HG02885 (cell line): ENCODE results near the gene SOAT1.

Experiments used
- ATAC-seq: cut with Tn5 transposase; IDR thresholded peaks from one replicate; pipeline ENCODE4 v1.9.1; 2021; ENCODE audit warnings: mild to moderate bottlenecking; ENCODE audit not compliant: unreplicated experiment, poor library complexity

SOAT1 gene

DNA sequence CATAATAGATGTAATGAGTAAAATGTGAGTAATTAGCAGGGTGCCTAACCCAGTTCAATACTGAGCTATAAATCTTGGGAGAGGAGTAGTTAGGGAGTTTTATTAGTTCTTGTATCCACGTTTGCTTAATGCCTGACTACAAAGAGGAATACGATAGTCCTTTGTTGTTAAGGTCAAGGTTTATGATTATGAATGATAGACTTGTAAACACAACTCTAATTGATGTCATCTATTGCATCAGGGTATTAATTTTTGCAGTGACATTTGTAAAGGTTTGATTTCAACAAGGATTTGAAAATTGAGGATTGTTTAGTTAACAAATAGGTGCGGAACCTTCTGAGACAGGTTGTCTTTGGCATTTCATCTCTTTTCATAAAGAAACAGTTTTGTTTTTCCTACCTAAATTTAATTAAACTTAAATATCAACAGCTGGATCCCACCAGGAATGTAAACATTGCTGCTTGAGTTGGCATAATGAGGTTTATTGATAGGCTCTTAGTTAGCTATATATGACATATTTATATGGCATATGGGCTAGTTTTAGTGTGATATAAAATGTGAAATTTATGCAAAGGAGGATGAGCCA lies 9.7 kb downstream of the SOAT1 start:
- ATAC-seq, result no peak

DNA sequence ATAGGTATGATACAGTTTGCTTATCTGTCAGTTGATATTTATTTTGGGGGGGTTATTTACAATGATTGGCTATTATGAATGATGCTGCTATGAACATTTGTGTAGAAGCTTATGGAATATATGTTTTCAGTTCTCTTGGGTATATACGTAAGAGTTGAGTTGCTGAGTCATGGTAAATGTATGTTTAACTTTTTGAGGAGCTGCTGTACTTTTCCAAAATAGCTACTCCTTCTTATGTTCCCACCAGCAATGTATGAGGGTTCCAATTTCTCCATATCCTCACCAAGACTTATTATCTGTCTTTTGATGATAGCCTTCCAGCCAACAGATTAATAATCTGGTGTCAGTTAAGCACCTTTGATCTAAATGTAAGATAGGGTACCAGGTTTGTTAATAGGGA lies 11.9 kb downstream of the SOAT1 start:
- no peak for ATAC-seq

DNA sequence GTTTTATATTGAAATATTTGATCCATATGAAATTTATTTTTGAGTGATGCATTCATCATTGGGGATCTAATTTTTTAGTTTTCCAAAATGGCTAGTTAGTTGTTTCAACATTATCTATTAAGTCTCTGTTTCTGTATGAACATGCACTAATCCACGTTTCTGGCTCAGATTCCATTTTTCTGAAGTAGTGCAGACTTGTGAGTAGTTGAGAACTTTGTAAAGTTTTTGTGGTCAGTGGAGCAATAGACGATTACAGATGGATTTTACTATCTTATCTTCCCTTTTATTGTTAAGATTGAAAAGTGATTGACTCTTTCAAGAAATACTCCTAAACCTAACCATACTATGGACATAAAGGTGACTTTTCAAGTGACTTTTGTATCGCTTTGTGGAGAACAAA lies 16.7 kb downstream of the SOAT1 start:
- ATAC-seq, result no peak

DNA sequence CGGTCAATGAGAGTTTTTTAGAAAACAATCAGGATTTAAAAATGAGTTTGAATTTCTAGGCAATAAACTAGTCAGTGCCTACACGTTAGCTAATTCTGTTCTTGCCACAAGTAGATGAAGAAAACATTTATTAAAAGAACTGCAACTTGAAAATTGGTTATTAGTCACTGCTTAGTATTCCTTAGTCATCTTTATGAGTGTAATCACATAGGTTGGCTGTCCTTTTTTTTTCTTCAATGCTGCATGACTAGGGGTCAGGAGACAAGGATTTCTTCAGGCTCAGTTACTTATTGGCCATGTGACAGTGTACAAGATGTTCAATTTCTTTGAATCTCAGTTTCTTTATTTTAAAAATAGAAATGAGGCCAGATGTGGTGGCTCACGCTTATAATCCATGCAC lies 17.1 kb downstream of the SOAT1 start:
- no peak for ATAC-seq

DNA sequence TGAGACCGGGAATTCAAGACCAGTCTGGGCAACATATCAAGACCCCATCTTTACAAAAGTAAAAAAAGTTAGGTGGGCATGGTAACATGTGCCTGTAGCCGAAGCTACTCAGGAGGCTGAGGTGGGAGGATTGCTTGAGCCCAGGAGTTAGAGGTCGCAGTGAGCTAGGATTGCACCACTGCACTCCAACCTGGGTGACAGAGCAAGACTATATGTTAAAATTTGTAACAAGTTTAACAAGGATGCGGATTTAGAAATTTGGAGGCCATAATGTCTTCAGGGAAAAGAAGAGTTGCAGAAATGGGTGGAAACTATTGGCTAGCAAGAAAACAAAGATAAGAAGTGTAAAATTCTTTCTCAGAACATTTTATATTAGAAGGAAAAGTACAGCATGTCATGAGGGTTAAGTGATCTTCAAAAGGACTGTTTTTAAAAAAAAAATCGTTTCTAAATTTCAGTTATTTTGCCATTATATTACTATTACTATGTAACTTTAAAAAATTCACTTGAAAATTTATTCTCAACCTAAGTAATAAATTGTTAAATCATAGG lies 17.6 kb downstream of the SOAT1 start:
- no peak for ATAC-seq

DNA sequence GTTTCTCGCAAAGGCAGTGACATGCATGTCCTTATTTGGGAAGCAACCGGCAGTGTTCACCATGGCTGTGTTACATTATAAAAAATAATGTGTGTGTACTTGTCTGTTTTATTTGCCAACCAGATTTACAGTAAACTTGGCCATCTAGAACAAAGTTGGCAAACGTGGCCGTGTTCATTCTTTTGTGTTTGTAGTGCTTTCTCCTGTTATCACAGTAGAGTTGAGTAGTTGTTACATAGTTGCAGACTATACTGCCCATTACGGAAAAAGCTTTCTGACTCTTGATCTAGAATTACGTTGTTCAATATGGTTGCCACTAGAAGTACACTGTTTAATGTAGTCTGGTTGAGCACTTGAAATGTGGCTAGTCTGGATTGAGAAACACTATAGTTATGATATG lies 19.4 kb downstream of the SOAT1 start:
- no peak for ATAC-seq

DNA sequence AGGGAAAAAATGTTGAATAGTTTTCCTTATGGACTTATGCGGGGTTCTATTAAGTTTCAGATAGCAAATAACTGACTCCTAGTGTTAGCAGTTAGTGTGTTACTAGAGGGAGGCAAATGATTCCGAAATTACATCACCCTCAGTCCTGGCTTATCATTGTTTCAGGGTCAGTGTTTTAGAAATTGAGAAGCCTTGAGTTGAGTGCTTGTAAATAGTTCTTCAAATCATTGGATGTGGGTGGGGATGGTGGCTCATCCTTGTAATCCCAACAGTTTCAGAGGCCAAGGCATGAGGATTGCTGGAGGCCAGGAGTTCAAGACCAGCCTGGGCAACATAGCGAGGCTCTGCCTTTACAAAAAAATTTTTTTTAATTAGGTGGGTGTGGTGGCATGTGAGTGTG lies 21.3 kb downstream of the SOAT1 start:
- ATAC-seq, result no peak

DNA sequence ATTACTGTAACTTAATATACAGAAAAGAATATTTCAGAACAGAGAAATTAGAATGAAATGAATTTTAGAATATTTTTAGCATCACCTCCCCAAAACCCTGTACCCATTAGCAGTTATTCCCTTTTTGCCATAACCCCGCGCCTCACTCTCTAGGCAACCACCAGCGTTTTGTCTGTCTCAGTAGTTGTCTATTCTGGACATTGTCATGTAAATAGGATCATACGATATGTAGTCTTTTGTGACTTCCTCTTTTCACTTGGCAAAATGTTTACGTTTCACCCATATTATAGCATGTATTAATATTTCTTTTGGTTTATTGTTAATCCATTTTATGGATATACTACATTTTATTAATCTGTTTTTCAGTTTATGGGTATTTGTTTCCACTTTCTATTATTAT lies 24.9 kb downstream of the SOAT1 start:
- ATAC-seq, result no peak

DNA sequence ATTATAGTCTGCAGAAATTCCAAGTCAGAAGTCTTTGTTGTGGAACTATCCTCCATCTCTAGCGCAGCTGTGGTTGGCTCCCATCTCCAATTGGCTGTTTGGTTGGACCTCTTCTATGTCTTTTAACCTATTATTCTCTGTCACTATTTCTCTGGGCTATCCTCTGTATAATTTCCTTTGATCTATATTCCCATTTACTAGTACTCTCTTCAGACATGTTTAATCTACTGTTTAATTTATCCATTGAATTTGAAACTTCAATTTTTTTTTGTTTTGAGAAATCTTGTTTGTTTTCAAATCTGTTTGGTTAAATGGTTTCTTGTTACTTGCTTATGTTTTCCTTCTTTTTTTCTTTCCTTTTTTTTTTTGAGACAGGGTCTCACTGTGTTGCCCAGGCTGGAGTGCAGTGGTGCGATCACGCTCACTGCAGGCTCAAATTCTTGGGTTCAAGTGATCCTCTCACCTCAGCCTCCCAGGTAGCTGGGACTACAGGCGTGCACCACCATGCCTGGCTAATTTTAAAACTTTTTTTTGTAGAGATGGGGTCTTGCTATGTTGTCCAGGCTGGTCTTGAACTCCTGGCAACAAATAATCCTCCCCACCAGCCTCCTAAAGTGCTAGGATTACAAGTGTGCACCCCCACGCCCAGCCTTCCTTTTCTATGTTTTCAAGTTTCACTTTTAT lies 28.1 kb downstream of the SOAT1 start:
- no peak for ATAC-seq

DNA sequence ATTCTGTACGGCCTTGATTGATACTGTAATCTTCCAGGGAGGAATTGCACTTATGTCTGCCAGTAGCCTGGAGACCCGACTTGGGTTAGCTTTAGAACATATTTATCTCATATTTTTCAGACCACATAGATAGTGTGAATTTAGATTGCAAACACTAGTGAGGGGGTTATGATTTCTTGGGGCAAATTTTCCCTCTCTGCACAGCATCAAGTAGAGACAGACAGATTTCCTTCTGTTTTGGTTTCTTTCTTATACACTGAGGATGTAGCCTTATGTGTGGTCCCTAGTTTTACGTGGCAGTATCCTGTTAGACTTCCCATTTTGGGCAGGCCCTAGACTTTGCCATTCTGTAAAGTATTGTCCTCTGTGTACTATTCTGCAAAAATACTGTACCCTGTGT lies 29.0 kb downstream of the SOAT1 start:
- no peak for ATAC-seq

DNA sequence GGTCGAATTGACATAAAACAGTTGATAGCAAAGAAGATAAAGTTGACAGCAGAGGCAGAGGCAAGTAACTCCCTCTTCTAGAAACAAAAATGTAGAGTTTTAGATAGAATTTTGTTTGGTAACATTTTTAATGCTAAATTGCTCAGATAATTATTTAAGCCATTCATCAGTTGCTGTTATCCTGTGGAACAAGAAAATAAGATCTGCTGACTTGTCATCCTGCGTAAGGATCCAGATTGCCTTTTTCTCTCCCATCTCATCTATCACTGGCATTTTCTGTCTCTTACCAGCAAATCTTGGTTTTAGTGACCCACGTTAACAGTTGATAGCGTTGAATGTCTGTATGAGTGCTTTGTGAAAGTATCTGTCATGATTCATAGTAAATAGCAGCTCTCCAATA lies 29.8 kb downstream of the SOAT1 start:
- ATAC-seq, result no peak

DNA sequence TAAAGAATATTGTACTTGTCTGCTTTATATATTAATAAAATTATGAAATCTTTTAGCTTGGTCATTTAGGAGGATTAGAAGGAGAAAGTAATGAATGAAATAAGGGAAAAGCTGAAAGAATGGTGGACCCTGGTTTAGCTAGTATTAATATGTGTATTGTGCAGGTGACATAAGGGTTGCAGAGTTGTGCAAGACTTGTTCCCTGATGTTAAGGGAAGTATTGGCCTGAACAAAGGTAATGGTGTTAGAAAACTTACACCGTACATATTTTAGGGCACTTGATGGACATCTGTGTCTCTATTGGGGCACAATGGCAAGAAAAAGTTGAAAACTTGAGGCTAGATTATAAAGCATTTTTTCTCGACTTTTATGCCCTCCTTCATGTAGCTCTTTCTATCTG lies 32.2 kb downstream of the SOAT1 start:
- ATAC-seq, result no peak

DNA sequence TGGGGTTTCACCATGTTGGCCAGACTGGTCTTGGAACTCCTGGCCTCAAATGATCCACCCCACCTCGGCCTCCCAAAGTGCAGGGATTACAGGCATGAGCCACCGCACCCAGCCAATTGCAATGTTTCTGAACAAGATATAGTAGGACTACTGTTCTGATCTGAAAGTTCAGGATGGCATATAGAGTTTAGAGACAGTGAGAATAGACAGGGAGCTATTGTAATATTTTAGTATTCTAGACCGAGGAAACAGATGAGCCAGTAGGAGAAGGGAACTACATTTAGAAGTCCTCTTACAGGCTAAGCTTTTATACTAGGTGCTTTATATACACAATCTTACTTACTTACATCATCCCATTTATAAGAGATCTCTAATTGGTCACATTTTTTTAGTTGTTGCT lies 33.1 kb downstream of the SOAT1 start:
- no peak for ATAC-seq

DNA sequence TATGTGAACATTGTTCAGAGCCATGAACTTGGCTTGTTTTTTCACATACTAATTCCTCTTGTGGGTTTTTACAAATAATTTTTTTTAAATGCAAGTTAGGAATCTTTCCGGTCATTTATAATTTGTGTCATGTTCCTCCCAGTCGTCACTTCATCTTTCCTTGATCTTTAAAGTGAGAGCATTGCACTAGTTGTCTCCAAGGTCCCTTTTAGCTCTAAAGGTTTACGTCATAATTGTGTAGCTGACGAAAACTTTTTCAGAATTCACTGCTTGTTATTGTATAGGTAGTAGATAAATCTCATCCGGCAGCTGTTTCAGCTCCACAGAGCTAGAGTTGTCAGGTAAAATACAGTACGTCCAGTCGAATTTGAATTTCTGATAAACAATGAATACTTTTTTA lies 33.6 kb downstream of the SOAT1 start:
- ATAC-seq, result no peak

DNA sequence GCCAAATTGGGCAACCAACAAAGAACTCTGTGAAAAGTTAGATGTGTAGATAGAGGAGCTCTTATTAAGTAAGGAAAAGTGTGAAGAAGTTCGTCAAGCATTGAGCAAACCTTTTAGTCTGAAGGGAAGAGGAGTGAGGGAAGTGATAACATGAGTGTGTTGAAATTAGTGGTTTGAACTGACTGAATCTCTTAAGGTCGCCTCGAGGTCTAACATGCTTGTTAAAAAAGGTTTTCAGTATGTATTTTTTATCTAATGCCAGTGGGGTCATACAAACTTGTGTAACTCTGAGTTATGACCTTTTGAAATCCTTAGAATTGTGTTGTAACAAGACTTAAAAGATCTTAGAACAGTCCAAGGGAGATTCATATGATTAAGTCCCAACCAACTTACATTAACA lies 34.1 kb downstream of the SOAT1 start:
- no peak for ATAC-seq

DNA sequence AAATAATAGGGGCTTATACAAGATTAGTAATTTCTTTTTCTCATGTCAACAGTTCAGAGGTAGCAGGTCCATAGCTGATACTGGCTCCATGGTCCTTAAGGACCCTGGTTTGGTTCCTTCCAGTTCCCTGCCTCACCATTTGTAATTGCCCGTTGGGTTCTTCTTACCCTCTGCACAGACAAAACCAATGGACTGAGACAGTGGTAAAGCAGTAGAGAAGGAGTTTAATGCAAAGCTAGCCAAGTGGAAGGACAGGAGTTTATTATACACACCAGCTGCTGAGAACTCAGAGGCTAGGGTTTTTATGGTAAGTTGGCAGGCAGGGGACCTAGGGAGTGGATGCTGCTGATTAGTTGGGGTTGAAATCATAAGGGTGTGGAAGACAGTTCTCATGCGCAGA lies 36.3 kb downstream of the SOAT1 start:
- no peak for ATAC-seq

DNA sequence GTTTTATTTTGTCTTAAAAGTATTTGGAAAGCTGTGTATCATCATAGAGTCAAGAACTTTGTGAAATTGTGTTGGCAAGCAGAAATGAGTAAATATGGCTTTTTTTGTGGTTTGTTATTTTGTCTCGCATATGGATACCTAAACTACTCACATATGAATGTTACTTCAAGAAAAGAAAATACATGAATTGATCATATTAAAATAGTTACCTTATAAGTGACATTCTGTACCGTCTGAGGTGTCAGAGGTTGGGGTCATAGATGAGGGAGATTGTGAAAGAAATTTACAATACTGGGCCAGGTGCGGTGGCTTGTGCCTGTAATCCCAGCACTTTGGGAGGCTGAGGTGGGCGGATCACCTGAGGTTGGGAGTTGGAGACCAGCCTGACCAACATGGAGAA lies 40.8 kb downstream of the SOAT1 start:
- no peak for ATAC-seq

DNA sequence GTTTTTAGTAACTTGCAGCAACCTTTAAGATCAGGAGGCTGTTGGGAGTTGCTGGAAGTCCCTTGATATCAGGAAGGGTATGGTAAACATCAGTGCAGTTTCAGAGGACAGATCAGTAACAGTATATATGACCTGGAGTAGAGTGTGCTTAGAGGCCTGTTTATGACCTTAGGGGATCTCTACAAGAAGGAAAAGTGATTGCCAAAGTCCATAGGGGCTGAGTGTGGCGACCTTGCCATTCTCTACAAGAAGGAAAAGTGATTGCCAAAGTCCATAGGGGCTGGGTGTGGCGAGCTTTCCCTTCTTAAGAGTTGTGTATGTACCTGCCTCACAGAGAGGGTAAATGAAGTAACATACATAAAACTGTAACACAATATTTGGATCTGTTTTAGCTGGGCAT lies 43.7 kb downstream of the SOAT1 start:
- no peak for ATAC-seq

DNA sequence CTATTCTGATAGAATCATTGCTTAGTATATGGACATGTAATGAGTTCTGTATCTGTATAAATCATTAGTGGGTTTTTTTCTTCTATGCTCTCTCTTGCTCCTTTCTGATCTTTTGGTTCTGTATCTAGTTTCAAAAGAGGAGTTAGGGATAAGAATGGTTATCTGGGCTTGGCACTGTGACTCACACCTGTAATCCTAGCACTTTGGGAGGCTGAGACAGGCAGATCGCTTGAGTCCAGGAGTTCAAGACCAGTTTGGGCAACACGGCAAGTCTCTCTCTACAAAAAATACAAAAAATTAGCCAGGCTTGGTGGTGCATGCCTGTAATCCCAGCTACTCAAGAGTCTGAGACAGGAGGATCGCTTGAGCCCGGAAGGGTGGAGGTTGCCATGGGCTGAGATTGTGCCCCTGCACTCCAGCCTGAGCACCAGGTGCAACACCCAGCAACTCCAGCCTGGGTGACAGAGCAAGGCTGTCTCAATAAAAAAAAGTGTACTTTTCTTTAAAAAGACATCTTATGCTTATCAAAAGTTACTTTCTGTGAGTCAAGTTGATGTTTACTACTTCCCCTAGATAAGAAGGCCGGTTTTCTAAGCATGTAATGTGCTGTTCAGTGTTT lies 44.5 kb downstream of the SOAT1 start:
- ATAC-seq, result no peak

DNA sequence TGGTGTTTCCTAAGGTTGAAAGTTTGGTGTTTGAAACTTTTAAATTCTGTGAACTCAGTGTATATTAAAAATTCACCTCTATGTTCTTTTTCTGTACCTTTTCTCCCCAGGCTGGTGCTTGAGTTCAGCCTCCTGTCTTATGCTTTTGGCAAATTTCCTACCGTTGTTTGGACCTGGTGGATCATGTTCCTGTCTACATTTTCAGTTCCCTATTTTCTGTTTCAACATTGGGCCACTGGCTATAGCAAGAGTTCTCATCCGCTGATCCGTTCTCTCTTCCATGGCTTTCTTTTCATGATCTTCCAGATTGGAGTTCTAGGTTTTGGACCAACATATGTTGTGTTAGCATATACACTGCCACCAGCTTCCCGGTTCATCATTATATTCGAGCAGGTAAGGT lies 47.3 kb downstream of the SOAT1 start:
- no peak for ATAC-seq

DNA sequence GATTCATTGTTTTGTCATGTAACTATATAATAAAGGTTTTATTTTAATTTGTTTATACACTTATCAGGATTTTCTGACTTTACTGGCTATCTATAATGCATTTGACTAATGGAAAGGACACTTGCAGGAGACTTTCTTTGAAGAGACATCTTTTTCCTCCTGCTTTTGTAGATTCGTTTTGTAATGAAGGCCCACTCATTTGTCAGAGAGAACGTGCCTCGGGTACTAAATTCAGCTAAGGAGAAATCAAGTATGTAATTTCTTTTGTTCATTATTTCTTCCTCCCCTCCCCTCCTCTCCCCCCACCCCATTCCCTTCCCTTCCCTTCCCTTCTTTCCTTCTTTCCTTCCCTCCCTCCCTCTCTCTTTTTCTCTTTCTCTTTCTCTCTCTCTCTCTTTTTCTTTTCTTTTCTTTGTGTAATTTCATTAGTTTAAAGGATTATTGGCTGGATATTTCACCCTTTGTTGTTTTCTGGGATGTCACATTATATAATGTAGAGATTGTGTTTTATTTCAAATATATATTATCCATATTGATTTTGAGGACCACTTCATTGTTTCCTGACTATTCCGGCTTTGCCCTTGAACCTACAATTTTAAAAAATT lies 48.4 kb downstream of the SOAT1 start:
- ATAC-seq, result no peak
